GM21576 (cell line): ENCODE results near the gene NONO.
"Not testable (repeated sequence)": the region's sequence is repeated elsewhere in the genome, so short reads cannot be mapped to it uniquely, and the experiment has no call there.

Experiments
- ATAC-seq: cut with Tn5 transposase; IDR thresholded peaks from one replicate; pipeline ENCODE4 v1.9.1; 2021; ENCODE audit warnings: mild to moderate bottlenecking, moderate library complexity; ENCODE audit not compliant: unreplicated experiment

NONO gene

GRCh38 chrX:71283403-71284143, at the start of gene NONO:
Gene NONO (plus strand): TSS chrX:71283635. CDS start chrX:71290638, 7,003 bp downstream.
- peak; percentile 82 for ATAC-seq

- no peak for ATAC-seq
Measured at GRCh38 chrX:71235482-71235881, 48.0 kb upstream of the NONO start.

GRCh38 chrX:71236836-71237235, 46.6 kb upstream of the NONO start:
- no peak for ATAC-seq

- ATAC-seq, result no peak
Measured at GRCh38 chrX:71239781-71240180, 43.7 kb upstream of the NONO start.

GRCh38 chrX:71241301-71241700, 42.1 kb upstream of the NONO start:
- no peak for ATAC-seq

- no peak for ATAC-seq
Measured at GRCh38 chrX:71244359-71245128, 38.9 kb upstream of the NONO start.

GRCh38 chrX:71245159-71245558, 38.3 kb upstream of the NONO start:
- ATAC-seq, result no peak

GRCh38 chrX:71250841-71251240, 32.6 kb upstream of the NONO start:
- ATAC-seq, result no peak

GRCh38 chrX:71251466-71251973, 31.9 kb upstream of the NONO start:
- no peak for ATAC-seq

- ATAC-seq, result no peak
Measured at GRCh38 chrX:71252221-71252620, 31.2 kb upstream of the NONO start.

GRCh38 chrX:71253253-71254091, 30.0 kb upstream of the NONO start:
- ATAC-seq, result no peak

- peak; percentile 68 for ATAC-seq
Measured at GRCh38 chrX:71254092-71254963, 29.1 kb upstream of the NONO start, which contains the start of gene ZMYM3. Gene ZMYM3 (minus strand): TSS chrX:71254140. CDS start chrX:71253255, 885 bp downstream.

GRCh38 chrX:71256051-71256450, 27.4 kb upstream of the NONO start:
- ATAC-seq, result no peak

GRCh38 chrX:71256856-71257255, 26.6 kb upstream of the NONO start:
- ATAC-seq, result no peak

- not testable (repeated sequence) for ATAC-seq
Measured at GRCh38 chrX:71268624-71269023, 14.8 kb upstream of the NONO start.

GRCh38 chrX:71269801-71270395, 13.5 kb upstream of the NONO start:
- no peak for ATAC-seq

GRCh38 chrX:71272313-71272712, 11.1 kb upstream of the NONO start:
- not testable (repeated sequence) for ATAC-seq

GRCh38 chrX:71281300-71281699, 2.1 kb upstream of the NONO start:
- not testable (repeated sequence) for ATAC-seq

- ATAC-seq, result peak; percentile 36
Measured at GRCh38 chrX:71282514-71283402, 677 bp upstream of the NONO start.
